SKM-1 (cell line): ENCODE results near the gene STRBP.

Experiments used
- DNase-seq: peaks from one replicate; lab custom pipeline; 2025; ENCODE audit not compliant: unreplicated experiment; lab: John Stamatoyannopoulos, UW

Gene STRBP

DNA sequence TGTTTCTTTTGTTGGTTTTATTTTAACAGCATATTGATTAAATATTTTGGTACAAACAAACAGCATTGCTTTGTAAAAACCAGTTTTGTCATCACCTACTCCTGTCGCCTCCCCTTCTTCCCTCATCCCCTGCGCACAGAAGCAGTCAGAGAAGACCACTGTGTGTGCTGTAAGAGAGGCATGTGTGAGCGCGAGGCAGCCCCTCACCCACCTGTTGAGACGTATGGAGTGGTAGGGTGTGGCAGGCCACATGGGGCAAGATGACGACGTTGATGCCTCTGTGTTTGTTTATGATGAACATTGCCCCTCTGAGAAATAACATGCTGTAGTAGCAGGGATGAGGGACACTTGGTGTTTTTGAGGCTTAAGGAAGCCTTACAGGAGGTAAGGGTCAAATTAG, 163.6 kb downstream of the STRBP start:
- DNase-seq, result no peak

DNA sequence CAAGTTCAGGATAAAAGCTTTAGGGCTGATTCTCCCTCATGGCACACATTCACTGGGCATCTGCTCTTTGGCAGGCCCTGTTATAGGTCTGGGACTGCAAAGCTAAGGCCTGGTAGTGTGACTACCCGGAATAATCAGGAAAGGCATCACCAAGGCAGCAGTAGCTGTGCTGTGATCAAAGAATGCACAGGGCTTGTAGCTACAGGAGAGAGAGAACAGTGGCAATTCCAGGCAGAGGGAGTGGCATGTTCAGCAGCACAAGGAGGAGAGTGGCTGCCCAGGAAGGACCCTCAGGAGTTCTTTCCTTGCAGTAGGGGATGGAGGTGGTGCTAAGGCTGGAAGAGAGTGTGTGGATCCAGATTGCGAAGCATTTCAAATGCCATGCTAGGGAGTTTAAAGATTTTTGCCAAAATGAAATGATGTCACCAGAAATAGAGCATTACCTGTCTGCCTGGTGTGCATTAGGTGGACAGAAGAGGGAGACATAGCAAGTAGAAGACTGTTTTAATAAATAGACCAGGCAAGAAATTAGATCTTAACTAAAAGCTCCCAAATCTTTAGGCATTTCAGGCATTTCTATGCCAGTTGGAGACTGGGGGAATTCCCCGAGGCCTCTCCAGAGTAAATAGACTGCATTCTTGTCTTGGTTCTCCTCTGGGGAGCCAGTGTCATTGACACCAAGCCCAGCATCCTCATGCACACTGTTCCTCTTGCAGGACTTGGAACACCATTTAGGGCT, 165.8 kb downstream of the STRBP start:
- DNase-seq, result no peak

DNA sequence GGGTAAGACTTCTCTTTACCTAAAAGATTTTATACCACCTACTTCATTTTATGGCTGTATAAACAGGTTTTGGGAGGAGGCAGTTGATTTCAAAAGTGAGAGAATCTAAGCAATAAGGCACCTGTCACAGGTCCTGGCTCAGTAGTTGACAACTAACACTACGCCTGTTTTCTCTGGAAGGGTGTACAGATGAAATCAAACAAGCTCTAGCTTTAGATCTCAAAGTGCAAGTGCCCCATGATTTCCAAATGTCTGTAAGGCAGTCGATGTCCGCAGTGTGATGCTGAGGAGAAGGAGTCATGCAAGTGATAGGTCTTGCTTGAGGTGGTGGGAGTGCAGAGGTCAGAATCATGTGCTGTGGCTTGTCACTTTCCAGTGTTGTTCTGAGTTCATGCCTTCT, 168.8 kb downstream of the STRBP start:
- no peak for DNase-seq

DNA sequence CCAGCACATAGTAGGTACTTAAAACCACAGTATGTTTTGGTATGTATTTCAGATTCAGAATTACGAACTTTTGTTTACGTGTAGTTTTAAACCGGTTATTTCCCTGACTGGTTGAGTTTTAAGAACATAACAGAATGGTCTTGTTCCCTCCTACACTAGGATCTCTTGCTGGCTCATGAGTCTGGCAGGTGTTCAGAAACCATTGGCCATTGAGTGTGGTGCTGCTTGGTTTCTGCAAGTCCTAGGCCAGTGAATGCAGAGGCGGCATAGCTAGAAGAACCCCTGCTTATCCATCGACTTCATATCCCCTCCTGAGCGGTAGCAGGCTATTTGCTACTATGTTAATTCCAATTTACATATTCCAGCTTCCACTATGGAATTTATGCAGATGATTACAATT, 169.3 kb downstream of the STRBP start:
- no peak for DNase-seq

DNA sequence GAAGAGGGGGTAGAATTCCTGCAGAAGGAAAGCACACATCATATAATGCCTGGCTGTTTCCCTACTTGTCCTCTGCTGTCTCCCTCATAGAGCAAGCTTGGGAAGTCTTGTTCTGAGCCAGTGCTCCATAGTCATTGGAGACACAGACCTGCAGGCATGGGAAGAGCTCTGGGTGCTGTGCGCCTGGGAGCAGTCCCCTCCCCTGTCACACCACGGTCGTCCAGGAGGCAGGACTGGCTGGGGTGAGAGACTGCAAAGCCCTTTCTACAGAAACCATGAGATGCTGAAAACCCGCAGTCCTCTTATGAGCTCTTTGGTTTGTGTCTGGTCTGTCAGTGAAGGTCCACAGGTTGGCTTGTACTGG, 170.3 kb downstream of the STRBP start:
- DNase-seq, result no peak

DNA sequence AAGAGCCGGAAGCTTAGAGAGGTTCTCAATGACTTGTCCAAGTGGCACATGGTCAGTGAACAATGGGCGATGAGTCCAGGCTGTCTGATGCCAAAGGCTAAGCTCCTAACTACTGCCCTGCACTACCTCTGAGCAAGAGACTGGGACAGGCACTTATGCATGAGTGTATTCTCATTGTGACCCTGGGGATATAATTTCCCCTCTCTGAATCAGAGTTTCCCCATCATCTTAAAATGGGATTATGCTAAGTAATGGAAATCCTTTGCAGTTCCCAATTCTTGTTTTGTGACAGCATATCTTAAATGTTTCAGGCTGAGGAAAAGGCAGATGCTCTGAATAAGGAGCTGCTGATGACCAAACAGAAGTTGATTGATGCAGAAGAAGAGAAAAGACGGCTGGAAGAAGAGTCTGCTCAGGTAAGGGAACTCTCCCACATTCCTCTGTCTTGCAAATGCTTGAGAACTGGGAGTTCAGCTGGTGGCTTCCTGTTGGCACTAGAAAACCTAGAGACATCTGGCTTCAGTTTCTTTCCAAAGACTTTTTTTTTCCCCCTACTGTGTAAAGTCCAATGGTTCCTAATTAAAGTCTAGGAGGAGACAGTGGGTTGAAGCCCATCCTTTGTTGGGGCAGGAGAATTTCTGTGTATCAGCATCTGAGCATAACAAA, 170.8 kb downstream of the STRBP start:
- no peak for DNase-seq

DNA sequence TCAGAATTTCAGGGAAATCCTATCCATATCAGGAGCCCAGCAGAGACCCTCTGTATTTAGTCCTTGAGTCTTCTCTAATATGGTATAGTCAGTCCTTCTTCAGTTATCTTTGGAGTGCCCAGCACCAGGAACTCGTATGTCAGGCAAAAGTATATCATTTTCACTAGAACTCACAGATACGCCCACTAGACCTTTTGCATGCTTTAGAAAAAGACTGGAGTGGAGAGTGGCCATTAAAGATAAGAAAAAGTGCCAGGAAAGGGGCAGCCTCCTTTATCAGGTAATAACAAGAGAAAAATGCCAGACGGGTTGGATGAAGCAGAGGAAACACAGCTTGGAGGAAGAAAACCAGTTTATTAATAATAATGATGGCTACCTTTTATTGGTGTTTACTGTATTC, 171.4 kb downstream of the STRBP start:
- DNase-seq, result no peak

DNA sequence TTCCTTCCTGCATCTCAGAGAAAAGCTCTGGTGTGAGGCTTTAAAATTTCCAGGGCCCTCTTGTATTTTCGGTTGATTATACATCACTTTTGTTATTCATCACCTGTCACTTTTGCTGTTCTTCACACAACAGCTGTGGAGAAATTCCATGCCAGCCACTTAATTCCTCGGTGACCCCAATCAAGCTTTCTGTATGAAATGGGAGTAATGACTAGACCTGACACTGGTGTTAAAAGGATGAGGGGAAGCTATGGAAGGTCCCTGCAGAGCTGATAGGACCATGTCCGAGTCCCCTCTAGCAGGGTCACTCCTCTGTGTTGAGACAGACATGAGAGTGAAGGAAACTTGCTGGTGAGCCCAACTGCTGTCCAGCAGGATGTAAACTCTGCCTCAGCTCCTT, 175.2 kb downstream of the STRBP start:
- DNase-seq, result no peak

DNA sequence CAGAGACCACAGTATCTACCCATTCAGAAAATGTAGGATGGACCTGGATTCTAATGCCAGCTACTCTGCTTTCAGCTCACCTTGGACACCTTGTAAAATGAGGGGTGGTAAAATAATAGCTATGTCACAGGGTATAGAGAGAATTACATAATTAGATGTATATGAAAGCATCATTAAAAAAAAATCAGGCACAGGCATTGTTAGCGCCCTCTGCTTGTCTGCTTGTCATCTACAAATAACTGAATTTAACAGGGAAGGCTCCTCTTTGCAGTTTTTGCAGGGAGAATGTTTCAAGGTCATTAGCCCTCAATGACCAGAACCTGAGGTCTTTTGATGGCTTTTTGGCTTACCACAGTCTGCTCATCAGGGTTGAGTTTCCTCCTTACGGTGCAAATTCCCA, 176.9 kb downstream of the STRBP start:
- DNase-seq, result no peak

DNA sequence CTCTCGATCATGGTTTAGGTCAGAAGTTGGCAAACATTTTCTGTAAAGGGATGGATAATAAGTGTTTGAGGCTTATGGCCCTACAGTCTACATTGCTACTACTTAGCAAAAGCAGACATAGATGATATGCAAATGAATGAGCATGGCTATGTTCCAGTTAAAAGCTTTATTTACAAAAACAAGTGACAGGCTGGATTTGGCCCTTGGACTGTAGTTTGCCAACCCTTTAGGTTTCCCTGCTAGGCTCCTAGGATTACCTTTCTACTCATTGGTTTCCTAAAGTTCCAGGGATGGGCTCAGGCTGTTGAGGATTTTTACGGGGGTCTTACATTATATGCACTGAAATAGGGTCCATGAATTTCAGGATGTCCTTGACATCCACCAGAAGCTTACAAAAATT, 177.4 kb downstream of the STRBP start:
- no peak for DNase-seq

DNA sequence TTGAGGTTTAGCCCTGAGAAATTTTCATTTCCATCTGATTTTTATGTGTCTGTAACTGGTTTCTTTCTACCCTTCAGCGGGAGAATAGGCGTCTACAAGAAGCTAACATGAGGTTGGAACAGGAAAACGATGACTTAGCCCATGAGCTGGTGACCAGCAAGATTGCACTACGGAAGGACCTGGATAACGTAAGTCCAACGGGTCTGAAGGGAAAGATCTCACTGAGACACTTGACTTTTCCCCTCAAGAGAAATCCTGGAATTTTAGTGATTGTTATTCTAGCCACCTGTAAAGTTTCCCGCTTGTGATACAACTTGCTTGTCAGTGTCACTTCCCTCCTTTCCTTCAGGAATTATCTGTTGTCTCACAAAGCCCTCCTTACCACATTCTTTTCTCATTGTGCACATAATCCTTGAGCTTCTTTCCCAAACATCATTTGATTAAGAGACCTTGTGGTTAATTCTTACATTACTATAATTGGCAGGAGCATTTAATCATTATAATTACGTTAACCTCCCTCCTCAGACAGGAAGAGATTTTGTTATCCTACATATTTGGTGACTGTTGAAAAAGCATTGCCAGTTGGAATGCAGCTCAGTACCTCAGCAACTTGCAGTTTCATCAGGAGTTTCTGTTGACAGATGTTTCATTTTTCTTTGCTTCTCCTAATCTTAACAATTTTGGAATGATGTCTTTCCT, 178.0 kb downstream of the STRBP start:
- no peak for DNase-seq

DNA sequence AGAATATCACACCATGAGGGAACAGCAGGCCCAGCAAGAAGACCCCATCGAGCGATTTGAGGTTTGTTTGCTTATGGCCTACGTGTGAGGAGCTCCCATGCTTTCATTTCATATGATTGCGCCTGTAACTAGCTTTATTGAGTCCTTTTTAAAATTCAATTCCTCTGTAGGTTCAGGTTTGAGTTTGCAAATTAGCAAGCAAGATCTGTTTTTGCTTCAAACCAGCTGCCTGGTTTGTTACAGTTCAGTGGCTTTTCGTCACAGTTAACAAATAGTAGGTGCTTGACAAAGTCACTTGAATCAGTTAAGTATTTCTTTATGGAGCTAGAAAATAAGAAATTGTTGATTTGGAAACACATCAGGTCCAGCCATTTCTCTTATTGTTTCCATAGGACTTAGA, 178.6 kb downstream of the STRBP start:
- no peak for DNase-seq

DNA sequence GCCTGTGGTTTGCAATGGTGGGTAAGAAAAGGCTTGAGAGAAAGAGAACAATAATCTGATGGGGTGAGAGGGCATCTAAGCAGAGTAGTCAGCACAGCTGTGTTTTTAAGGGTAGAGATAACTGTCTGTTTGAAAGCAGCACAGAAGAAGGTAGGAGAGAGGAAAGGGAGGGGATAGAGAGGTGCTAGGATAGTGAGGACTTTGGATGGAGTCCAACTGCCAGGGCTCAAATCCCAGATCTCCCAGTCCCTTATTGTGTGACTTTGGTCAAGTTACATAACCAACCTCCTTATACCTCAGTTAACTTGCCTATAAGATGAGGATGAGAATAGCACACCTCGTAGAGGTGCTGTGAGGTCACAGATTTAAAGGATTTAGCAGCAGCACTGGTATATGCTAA, 179.3 kb downstream of the STRBP start:
- DNase-seq, result no peak

DNA sequence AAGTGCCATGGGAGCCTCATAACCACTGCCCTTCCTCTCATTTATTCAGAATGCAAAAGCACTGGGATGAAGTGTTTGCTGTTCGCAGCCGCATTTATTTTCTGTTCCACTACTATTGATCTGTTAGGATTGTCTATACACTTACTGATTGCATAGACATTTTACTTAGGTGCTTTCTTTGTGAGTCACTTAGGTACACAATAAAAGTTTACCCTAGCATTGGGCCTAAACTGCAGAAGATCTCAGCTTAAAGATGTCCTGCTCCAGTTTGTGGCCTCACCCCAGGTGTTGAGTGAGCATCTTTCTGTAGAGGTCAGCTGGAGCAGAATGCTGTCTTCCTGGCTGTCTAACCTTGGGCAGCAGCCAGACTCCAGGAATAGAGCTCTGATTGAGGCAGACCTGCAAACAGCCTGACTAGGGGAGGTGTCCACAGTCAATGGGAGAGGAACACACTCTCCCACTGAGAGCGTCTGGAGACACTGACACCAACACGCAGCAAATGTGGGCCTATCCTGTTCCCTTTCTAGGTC, 181.0 kb downstream of the STRBP start:
- no peak for DNase-seq

DNA sequence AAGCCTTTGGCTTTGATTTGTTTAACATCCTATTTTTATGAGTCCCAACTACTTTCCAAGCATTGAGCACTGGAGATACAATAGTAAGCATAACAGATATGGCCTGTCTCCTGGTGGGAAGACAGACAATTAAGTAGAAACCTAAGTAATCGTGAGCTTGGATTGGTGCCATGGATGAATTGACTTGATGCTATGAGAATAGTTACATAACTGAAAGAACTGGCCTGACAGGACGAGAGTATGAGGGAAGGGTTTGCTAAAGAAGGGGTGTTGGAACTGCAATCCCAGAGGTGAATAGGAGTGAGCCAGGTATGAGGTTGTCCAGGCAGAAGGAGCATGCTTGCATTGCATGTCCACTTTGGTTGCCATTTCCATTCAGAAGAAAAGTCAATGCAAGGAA, 182.5 kb downstream of the STRBP start:
- no peak for DNase-seq

DNA sequence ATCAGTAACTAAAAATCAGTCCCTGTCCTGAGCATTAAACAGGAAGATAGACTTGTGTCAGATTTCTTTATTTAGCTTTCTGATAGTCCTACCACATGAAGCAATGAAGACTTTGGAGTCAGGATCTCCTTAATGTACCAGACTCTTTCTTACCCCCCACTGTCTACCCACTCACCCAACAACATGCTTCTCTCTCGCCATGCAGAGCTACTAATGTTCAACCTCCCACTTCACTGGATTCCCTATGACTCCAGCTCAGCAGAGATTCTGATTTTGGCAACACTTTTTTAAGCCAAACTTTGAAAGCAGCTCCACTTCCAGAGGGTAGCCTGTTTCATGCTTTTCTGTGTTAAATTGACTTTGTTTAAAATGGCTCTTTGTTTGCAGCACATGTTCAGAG, 184.1 kb downstream of the STRBP start:
- DNase-seq, result no peak

DNA sequence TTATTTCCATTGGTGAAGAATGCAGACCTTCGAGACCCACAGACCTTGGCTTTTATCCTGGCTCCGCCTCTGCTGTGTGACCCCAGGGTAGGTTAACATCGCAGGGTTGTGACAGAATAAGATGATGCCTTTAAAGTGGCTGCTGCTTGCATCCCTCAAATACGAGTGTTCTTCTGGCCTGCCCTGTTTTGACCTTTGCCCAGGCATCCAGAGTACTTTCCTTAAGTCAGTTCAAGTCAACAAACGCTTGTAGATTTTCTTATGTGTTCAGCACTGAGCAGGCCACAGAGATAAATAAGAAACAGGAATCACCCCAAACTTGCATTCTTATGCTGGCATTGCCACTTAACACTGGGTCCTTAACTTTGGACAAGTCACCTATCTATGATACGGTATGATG, 184.7 kb downstream of the STRBP start:
- no peak for DNase-seq

DNA sequence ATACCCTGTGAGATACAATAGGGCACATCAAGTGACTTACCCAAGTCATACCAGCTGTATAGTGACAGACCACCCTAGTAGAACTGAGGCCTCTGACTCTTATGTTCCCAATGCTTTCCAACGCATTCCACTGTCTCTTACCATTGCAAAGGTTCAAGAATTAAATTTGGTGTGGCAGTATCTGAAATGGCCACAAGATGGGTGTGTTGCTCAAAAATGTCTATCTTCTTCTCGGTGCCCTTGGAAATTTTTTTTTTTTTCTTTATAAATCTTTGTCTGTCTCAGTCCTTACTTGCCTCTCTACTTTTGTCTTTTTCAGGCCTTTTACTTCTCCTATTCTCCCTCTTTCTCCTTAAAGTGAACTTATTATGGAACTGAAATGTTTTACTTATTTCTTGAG, 186.6 kb downstream of the STRBP start:
- DNase-seq, result peak; percentile 27

DNA sequence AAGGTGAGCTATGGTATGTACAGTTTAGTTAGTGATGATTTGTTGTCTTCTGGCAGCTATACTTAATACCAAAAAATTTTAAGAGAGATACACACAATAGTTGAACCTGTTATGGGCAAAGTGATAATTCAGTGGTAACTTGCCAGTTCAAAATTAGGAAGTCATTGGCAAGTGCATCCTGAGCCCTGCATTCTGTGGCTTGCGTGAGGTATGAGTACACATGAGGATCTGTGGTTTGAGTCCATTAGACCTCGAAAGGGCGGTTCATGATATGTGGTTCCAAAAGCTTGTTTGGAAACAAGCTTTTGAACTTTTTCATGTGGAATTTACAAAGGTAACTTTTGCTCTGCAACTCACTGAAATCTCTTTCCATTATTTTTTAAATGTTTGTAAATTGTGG, 187.9 kb downstream of the STRBP start:
- no peak for DNase-seq

DNA sequence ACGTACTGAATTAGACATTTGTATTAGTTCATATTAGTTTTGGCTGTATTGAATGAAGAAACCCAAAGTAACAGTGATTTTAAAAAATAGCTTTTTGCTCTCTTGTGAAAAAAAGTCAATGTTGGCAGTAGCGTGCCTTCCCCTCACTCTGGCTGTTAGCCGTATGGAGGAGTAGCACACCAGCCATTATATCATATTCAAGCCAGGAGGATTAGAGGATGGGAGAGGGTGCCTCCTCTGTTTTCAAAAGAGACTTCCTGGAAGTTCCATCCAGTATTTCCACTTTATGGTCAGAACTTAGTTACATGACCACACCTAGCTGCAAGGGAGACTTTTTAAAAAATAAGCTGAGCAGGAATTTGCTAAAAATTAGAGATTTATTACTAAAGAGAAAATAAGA, 193.8 kb downstream of the STRBP start:
- DNase-seq, result no peak

DNA sequence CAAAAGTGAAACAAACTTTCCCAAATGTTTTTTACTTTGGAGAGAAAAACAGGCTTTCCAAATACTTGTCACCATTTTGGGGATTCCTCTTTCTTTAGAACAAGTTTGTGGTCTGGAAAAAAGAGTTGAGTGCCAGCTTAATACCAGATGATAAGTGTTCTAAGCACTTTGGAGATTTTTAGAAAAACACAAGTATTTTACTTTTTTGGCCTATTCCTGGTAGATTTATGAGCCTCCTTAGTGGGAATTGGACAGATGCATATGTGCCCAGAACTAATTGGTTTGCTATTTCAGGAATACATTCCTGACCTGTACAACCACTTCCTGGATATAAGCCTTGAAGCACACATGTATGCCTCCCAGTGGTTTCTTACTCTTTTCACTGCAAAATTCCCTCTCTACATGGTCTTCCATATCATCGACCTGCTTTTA, 194.4 kb downstream of the STRBP start:
- no peak for DNase-seq

DNA sequence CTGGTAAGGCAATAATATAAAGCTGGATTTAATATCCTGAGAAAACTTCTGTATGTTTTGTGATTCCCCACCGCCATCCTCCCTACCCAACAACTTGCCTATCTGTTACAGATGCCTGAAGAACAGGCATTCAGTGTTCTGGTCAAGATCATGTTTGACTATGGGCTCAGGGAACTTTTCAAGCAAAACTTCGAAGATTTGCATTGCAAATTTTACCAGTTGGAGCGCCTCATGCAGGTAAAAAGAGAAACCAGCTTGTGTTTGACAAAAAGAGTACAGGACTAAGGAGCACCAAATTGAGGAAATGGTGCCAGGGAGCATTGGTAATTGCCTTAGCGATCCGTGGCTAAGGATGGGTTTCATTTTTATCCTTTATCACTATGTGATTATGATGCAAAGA, 194.9 kb downstream of the STRBP start:
- DNase-seq, result no peak
